Measurements from ENCODE around the gene ERCC3.
"Not testable (repeated sequence)": the region's sequence is repeated elsewhere in the genome, so short reads cannot be mapped to it uniquely, and the experiment has no call there.

ERCC3 gene

GRCh38 chr2:127224135-127224534 is 69.8 kb downstream of the ERCC3 start:
- DNase-seq: peak; percentile 72

GRCh38 chr2:127220768-127221527 is 73.0 kb downstream of the ERCC3 start:
- DNase-seq: no peak

GRCh38 chr2:127220102-127220767 is 73.7 kb downstream of the ERCC3 start, which contains the start of gene CYP27C1:
TSS of gene CYP27C1 (minus strand) at chr2:127220299. CDS start at chr2:127220270, 29 bp downstream.
- DNase-seq: no peak

GRCh38 chr2:127219171-127220070 is 74.5 kb downstream of the ERCC3 start:
- no peak for DNase-seq

GRCh38 chr2:127218812-127219170 is 75.2 kb downstream of the ERCC3 start:
- DNase-seq: no peak

GRCh38 chr2:127217470-127218325 is 76.2 kb downstream of the ERCC3 start:
- no peak for DNase-seq

GRCh38 chr2:127216593-127216992 is 77.4 kb downstream of the ERCC3 start:
- DNase-seq: no peak

- DNase-seq: no peak
These were observed 77.8 kb downstream of the ERCC3 start for GRCh38 chr2:127216095-127216494.

- not testable (repeated sequence) for DNase-seq
These were observed 79.7 kb downstream of the ERCC3 start for GRCh38 chr2:127214201-127214600.

- DNase-seq: peak; percentile 64
These were observed 85.6 kb downstream of the ERCC3 start for GRCh38 chr2:127208313-127208712.

Measured in SHP77 treated with DMSO at 0.1 percent for 48 hours (cell line).